ENCODE data around the gene FGF22. TPM values are rescaled to one million over a fixed set of nuclear protein-coding genes. Genes with fewer than 3 reads are reported as not detected.

The FGF22 gene
- total and polyA plus RNA-seq, 9 donors, result 0.23 to 4.4 (median 2.3) TPM; not detected in 1

GRCh38 chr19:592101-592500 lies 47.6 kb upstream of the FGF22 start:
- no peaks in the 10 kb centered on the region for H3K9me3 ChIP-seq
- peaks cover 10% of the 10 kb centered on the region for H3K27me3 ChIP-seq
- DNase-seq, result no peak
- intact Hi-C loops (cut with DNase I), result no loop called here
- TF ChIP-seq CTCF (IDR thresholded peaks at IDR 0.05) (no peak), EP300 (IDR thresholded peaks at IDR 0.05) (no peak), POLR2A (IDR thresholded peaks at IDR 0.05) (no peak)
- H3K4me1 ChIP-seq (ENCODE audit: insufficient read depth), result peaks cover 2% of the 10 kb centered on the region
- no peak overlapping the region for H3K4me3 ChIP-seq
- 66 to 76% (median 73%) methylated on average over 19 of the region's 19 CpGs for WGBS, 3 donors
- no peak overlapping the region for H3K27ac ChIP-seq
- no peaks in the 10 kb centered on the region for H3K36me3 ChIP-seq

GRCh38 chr19:593055-593454 lies 46.6 kb upstream of the FGF22 start:
- Histone ChIP-seq H3K9me3 (no peaks in the 10 kb centered on the region), H3K36me3 (no peaks in the 10 kb centered on the region), H3K27ac (no peak overlapping the region), H3K27me3 (peaks cover 8% of the 10 kb centered on the region), H3K4me1 (ENCODE audit: insufficient read depth) (peaks cover 2% of the 10 kb centered on the region), H3K4me3 (no peak overlapping the region)
- intact Hi-C loops (cut with DNase I), result no loop called here
- no peak for TF ChIP-seq POLR2A (IDR thresholded peaks at IDR 0.05)
- no peak for TF ChIP-seq CTCF (IDR thresholded peaks at IDR 0.05)
- no peak for TF ChIP-seq EP300 (IDR thresholded peaks at IDR 0.05)
- DNase-seq, result no peak
- WGBS, 3 donors, result 82 to 84% (median 83%) methylated on average over 18 of the region's 18 CpGs

- TF ChIP-seq CTCF (IDR thresholded peaks at IDR 0.05), result no peak
- no peak for TF ChIP-seq POLR2A (IDR thresholded peaks at IDR 0.05)
- no peak for TF ChIP-seq EP300 (IDR thresholded peaks at IDR 0.05)
- WGBS, 3 donors, result 46 to 57% (median 48%) methylated on average over 9 of the region's 9 CpGs
- intact Hi-C loops (cut with DNase I), result no loop called here
- Histone ChIP-seq H3K4me3 (no peak overlapping the region), H3K27me3 (peaks cover 5% of the 10 kb centered on the region), H3K4me1 (ENCODE audit: insufficient read depth) (peaks cover 2% of the 10 kb centered on the region), H3K9me3 (no peaks in the 10 kb centered on the region), H3K27ac (no peak overlapping the region), H3K36me3 (no peaks in the 10 kb centered on the region)
- no peak for DNase-seq
These were observed 46.2 kb upstream of the FGF22 start for GRCh38 chr19:593505-593904.

GRCh38 chr19:594265-594870 lies 45.3 kb upstream of the FGF22 start:
- H3K4me1 ChIP-seq (ENCODE audit: insufficient read depth), result peaks cover 2% of the 10 kb centered on the region
- no peak overlapping the region for H3K27ac ChIP-seq
- intact Hi-C loops (cut with DNase I), result no loop called here
- H3K9me3 ChIP-seq, result no peaks in the 10 kb centered on the region
- no peak overlapping the region for H3K4me3 ChIP-seq
- DNase-seq, result no peak
- no peak for TF ChIP-seq CTCF (IDR thresholded peaks at IDR 0.05)
- no peak for TF ChIP-seq EP300 (IDR thresholded peaks at IDR 0.05)
- no peak for TF ChIP-seq POLR2A (IDR thresholded peaks at IDR 0.05)
- H3K36me3 ChIP-seq, result no peaks in the 10 kb centered on the region
- peaks cover 5% of the 10 kb centered on the region for H3K27me3 ChIP-seq
- WGBS, 3 donors, result 65 to 69% (median 68%) methylated on average over 24 of the region's 24 CpGs

All from ovary (tissue), 9 donors.